Measurements from ENCODE around the gene GPR15.

The GPR15 gene

DNA sequence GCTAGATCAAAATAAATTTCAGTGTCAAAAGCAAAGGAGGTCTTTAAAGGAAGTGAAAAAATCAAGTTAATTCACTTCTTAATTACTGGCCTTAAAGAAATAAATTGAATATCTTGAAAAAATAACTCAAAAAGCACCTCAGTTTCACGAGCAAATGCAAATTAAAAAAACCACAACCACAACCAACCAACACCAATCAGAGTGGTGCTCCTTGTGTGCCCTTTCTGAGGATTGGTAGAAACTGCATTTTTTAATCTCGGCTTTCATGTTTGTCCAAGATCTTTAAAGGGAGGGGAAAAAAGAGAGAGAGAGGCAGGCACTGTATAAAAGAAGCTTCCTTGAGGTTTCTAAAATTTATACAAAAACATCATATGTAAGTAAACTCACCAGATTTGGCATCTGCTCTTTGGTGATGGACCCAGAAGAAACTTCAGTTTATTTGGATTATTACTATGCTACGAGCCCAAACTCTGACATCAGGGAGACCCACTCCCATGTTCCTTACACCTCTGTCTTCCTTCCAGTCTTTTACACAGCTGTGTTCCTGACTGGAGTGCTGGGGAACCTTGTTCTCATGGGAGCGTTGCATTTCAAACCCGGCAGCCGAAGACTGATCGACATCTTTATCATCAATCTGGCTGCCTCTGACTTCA lies at the start of gene GPR15:
Gene GPR15, plus strand, starts transcription at position 357 of the 653 bp plus-strand sequence. Its CDS starts 56 bp downstream, at position 413.
- Histone ChIP-seq H3K27me3 (ENCODE audit: low read depth) (peaks cover 6% of the 10 kb centered on the region), H3K4me3 (no peak within 1 kb of the TSS), H3K4me1 (no peaks in the 10 kb centered on the region), H3K9me3 (no peaks in the 10 kb centered on the region), H3K36me3 (replicated peaks) (no peaks in the 10 kb centered on the region)
- DNase-seq (ENCODE audit: low spot score in 2 of 2), result no peak
- in situ Hi-C loops (cut with MboI; ENCODE audit: low sequenced_read_pairs), result no loop called here

DNA sequence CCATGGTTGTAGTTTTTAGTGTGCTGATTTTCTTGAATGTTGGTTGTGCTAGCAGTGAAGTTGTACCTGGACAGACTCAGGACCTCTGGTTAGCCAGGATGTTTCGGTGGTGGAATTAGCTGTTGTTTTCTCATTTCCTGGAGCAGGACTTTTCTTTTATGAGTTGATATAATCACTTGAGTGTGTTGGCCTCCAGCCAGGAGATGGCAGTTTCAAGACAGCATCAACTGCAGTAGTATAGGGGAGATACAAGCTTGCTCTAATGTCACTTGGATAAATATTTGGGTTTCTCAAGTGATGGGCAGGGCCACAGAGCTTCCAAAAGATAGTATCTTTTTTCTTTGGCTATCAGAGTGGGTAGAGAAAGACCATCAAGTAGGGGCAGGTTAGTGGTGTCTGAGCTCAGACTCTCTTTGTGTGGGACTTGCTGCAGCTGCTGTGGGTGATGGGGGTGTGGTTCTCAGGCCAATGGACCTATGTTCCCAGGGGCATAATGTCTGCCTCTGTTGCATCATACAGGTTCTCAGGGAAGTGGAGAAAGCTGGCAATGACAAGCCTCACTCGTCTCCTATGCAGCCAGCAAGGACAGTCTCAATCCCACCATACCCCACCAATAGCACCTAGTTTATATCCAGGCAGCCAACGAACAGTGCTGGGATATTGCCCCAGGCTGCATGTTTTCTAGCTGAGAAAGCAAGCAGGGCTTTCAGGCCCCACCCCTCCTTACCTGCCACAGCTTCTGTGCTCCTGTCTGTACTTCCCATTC lies 48.9 kb upstream of the GPR15 start:
- H3K4me3 ChIP-seq, result no peak overlapping the region
- H3K36me3 ChIP-seq (replicated peaks), result no peaks in the 10 kb centered on the region
- H3K9me3 ChIP-seq, result no peaks in the 10 kb centered on the region
- no peak for DNase-seq (ENCODE audit: low spot score in 2 of 2)
- H3K27me3 ChIP-seq (ENCODE audit: low read depth), result no peaks in the 10 kb centered on the region; the same call in 1 of the 2 replicates
- in situ Hi-C loops (cut with MboI; ENCODE audit: low sequenced_read_pairs), result no loop called here
- no peaks in the 10 kb centered on the region for H3K4me1 ChIP-seq

DNA sequence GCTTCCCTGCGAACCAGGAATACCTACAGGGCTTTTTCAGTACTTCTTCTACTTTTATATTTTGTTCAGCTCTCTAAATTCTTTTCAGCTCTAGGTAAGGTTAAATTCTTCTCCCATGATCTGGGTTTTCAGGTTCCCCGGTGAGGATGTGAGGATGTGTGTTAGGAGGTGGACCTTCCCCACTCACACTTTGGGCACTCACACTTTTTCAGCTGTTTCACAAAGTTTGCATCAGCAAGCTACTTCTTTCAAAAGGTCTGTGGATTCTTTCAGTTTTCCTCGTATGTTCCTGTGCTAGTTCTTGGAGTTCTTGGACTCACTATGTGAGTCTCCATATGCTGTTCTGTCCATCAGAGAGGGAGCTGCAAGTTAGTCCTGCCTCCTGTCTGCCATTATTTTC lies 48.2 kb upstream of the GPR15 start:
- H3K9me3 ChIP-seq, result no peaks in the 10 kb centered on the region
- H3K4me3 ChIP-seq, result no peak overlapping the region
- no peak for DNase-seq (ENCODE audit: low spot score in 2 of 2)
- in situ Hi-C loops (cut with MboI; ENCODE audit: low sequenced_read_pairs), result no loop called here
- no peaks in the 10 kb centered on the region for H3K36me3 ChIP-seq (replicated peaks)
- H3K4me1 ChIP-seq, result no peaks in the 10 kb centered on the region
- no peaks in the 10 kb centered on the region; the same call in 1 of the 2 replicates for H3K27me3 ChIP-seq (ENCODE audit: low read depth)

DNA sequence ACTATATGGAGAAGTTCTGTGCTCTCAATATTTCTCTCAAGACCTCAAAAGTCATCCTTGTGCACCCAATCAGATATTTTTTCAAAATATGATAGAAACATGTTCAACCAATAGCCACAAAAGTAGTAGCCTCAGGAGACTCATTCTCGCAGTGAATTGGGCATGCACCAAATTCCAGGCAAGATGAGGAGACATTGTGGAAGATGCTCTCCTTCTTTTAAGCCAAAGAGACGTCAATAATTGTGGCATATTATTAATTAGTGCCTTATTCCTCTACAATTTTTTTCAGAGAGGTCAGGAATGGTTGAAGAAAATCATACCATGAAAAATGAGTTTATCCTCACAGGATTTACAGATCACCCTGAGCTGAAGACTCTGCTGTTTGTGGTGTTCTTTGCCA lies 34.4 kb upstream of the GPR15 start, which contains the start of gene OR5K2:
Gene OR5K2, plus strand, starts transcription at position 301 of the 400 bp plus-strand sequence. Its CDS starts 0 bp downstream, at position 301.
- H3K4me3 ChIP-seq, result no peak within 1 kb of the TSS

DNA sequence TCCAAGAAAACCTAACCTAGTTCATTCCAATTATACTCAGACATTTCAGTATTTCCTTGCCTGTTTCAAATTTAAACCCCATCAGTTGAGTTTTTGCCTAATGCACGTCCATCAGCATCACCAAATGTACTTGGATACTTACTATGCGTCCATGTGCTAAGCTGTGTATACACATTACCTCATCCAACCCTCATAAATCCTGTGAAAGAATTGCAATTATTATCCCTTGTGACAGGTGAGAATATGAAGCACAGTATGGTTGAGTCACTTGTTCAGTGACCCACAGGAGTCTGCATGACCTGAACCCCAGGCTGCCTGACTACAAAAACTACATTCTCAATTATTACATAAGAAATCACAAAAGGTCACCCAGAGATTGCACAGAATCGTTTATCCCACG lies 31.8 kb upstream of the GPR15 start:
- Histone ChIP-seq H3K4me1 (no peaks in the 10 kb centered on the region), H3K36me3 (replicated peaks) (no peaks in the 10 kb centered on the region), H3K4me3 (no peak overlapping the region), H3K27me3 (ENCODE audit: low read depth) (no peaks in the 10 kb centered on the region), H3K9me3 (no peaks in the 10 kb centered on the region)
- no peak for DNase-seq (ENCODE audit: low spot score in 2 of 2)
- in situ Hi-C loops (cut with MboI; ENCODE audit: low sequenced_read_pairs), result no loop called here

More for the DNA sequence above, 34.4 kb upstream of the GPR15 start, which contains the start of gene OR5K2:
- no peaks in the 10 kb centered on the region for H3K4me1 ChIP-seq
- no peaks in the 10 kb centered on the region for H3K27me3 ChIP-seq (ENCODE audit: low read depth)
- in situ Hi-C loops (cut with MboI; ENCODE audit: low sequenced_read_pairs), result no loop called here
- H3K9me3 ChIP-seq, result no peaks in the 10 kb centered on the region
- no peak for DNase-seq (ENCODE audit: low spot score in 2 of 2)
- H3K36me3 ChIP-seq (replicated peaks), result no peaks in the 10 kb centered on the region

DNA sequence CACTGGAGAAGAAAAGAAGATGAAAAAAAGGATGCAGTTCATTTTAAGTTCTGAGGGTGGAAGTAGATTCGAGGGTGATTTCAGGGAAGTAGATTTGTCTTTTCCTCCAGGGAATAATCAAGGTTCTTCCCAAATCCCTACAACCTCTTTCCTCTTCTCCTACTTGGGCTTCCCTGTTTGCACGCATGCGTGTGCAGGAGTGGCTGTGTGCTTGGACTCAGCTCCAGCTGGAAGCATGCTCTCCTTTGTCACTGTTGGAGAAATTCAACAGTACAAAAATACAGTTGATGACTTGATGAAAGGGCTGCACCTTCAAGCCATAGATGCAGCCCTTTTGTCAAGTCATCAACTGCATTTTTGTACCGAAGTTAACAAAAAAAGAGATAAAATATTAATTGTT lies 30.5 kb upstream of the GPR15 start:
- no peaks in the 10 kb centered on the region for H3K9me3 ChIP-seq
- H3K4me1 ChIP-seq, result no peaks in the 10 kb centered on the region
- H3K27me3 ChIP-seq (ENCODE audit: low read depth), result no peaks in the 10 kb centered on the region
- no peak overlapping the region for H3K4me3 ChIP-seq
- no peak for DNase-seq (ENCODE audit: low spot score in 2 of 2)
- no peaks in the 10 kb centered on the region for H3K36me3 ChIP-seq (replicated peaks)
- in situ Hi-C loops (cut with MboI; ENCODE audit: low sequenced_read_pairs), result no loop called here

DNA sequence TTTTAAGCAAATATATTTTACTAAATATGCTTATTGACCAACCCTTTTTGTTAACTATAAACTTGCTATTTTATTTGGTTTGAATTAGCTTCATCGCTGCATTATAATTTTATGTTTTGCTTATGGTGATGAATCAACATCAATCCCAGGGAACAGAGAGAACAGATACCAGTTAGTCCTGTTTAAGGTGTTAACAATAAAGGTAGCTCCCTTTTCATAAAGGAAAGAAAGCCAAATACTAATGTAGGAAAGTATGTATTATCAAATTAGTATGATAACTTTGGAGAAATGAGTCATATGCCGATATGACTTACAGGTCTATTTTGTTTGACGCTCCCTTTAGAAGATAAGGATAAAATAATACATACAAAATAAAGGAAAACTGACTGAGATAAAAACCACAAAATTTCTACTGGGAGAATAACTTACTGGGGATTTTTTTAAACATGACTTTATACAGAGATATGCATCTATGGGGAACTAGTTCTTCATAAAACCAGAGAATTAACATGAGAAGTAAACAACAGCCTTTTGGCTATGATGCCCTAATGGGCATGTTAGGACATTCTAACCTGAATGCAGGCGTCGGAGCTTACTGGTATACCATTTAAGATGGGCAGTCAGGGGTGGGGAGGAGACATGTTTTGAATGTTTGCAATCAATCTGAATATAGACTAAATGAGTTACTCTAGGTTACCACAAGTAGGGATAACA lies 29.8 kb upstream of the GPR15 start:
- Histone ChIP-seq H3K4me3 (no peak overlapping the region), H3K27me3 (ENCODE audit: low read depth) (no peaks in the 10 kb centered on the region), H3K36me3 (replicated peaks) (no peaks in the 10 kb centered on the region), H3K4me1 (no peaks in the 10 kb centered on the region), H3K9me3 (no peaks in the 10 kb centered on the region)
- DNase-seq (ENCODE audit: low spot score in 2 of 2), result no peak
- in situ Hi-C loops (cut with MboI; ENCODE audit: low sequenced_read_pairs), result no loop called here

DNA sequence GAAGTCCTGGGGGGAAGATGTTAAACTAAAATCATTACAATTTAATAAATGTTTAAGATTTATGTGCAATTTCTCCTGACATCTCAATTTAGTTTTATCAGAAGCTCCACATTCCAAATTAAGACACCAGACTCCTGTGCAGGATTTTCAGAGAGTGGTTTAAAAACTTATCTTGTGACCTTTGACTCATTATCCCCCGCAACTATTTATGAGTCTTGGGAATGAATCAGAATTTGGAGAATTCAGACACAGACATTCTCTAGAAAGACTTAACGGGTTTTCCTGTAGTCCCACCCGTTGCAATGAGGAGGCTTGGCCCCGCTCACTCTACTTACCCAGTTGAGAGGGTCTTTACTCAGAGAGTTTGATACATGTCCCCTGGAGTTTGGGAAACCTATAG lies 27.2 kb upstream of the GPR15 start:
- in situ Hi-C loops (cut with MboI; ENCODE audit: low sequenced_read_pairs), result no loop called here

DNA sequence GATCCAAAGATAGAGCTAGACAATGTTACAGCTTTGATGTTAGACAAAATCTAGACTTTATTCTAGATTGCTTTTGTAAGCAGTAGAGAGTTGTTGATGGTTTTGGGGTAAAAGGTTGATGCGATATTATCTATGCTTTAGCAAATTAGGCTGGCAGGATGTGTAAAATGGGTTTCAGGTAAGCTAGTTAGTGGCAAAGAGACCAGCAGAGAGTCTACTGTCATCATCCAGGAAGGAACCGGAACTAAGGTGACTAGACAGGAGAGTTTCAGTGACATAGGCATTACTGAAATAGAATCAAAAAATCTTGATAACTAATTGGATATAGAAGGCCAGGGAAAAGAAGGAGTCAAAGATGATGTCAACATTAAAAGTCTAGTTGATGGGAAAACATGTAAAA lies 23.2 kb upstream of the GPR15 start:
- H3K4me1 ChIP-seq, result no peaks in the 10 kb centered on the region; the same call in 1 of the 2 replicates
- no peaks in the 10 kb centered on the region for H3K27me3 ChIP-seq (ENCODE audit: low read depth)

More for the DNA sequence above, 27.2 kb upstream of the GPR15 start:
- H3K4me3 ChIP-seq, result no peak overlapping the region
- H3K4me1 ChIP-seq, result no peaks in the 10 kb centered on the region
- no peaks in the 10 kb centered on the region for H3K27me3 ChIP-seq (ENCODE audit: low read depth)
- no peaks in the 10 kb centered on the region for H3K36me3 ChIP-seq (replicated peaks)
- no peak for DNase-seq (ENCODE audit: low spot score in 2 of 2)
- no peaks in the 10 kb centered on the region for H3K9me3 ChIP-seq

DNA sequence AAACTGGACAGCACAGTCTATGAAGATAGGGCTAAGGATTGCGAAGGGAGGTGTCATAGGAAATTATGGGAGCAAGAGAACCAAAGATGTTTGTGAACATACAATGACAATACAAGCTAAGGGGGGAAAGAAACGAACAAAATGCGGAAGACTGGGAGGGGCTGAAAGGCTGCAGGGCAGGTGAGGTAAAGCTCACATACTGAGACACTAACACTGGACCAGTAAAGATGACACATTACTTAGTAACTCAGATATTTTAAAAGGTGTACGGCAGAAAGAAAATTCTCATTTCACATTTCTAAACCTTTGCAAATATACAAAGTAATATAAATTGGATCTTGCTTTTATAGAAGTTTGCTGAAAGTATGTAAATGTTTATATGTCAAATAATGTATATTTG lies 19.2 kb upstream of the GPR15 start:
- Histone ChIP-seq H3K4me1 (no peaks in the 10 kb centered on the region; the same call in 1 of the 2 replicates), H3K27me3 (ENCODE audit: low read depth) (no peaks in the 10 kb centered on the region), H3K9me3 (no peaks in the 10 kb centered on the region), H3K36me3 (replicated peaks) (peaks cover 14% of the 10 kb centered on the region), H3K4me3 (no peak overlapping the region)
- DNase-seq (ENCODE audit: low spot score in 2 of 2), result no peak
- in situ Hi-C loops (cut with MboI; ENCODE audit: low sequenced_read_pairs), result no loop called here

More for the DNA sequence above, 23.2 kb upstream of the GPR15 start:
- Histone ChIP-seq H3K9me3 (no peaks in the 10 kb centered on the region), H3K4me3 (no peak overlapping the region), H3K36me3 (replicated peaks) (no peaks in the 10 kb centered on the region)
- no peak for DNase-seq (ENCODE audit: low spot score in 2 of 2)
- in situ Hi-C loops (cut with MboI; ENCODE audit: low sequenced_read_pairs), result no loop called here

DNA sequence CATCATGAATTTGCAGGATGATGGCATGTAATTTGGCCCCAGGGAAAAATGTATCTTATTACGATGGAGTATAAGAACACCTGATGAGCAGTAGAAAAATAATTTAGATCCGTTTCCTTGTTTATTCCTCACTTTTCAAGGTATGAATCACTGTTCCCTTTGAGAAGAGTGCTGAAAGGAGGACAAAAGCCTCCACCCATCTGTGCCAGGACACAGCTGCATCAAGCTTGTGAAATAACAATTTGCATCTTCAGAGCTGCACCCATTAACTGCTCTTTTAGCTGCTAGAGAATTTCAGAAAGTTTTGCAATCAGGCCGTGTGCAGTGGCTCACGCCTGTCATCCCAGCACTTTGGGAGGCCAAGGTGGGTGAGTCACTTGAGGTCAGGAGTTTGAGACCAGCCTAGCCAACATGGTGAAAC lies 18.7 kb upstream of the GPR15 start:
- H3K4me1 ChIP-seq, result no peaks in the 10 kb centered on the region; the same call in 1 of the 2 replicates
- no peaks in the 10 kb centered on the region for H3K9me3 ChIP-seq
- H3K36me3 ChIP-seq (replicated peaks), result peaks cover 14% of the 10 kb centered on the region
- no peaks in the 10 kb centered on the region for H3K27me3 ChIP-seq (ENCODE audit: low read depth)
- in situ Hi-C loops (cut with MboI; ENCODE audit: low sequenced_read_pairs), result no loop called here
- H3K4me3 ChIP-seq, result no peak overlapping the region
- no peak for DNase-seq (ENCODE audit: low spot score in 2 of 2)

DNA sequence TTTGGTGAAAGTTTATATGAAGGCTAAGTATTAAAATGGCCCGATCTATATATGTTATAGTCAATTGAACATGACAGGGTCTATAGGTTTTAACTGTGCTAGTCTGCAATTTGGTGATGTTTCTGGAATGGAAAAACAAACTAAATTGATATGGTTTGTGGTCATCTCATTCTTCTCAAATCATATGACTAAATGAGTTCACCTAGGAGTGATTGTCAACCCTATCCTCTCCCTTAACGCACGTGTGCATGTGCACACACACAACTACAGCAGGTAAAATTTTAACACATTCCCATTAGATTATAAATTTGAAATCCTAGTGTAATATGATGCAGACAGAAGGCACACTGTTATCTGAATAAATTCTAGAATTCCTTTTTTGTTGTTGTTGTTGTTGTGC lies 18.0 kb upstream of the GPR15 start:
- DNase-seq (ENCODE audit: low spot score in 2 of 2), result no peak
- Histone ChIP-seq H3K4me3 (no peak overlapping the region), H3K4me1 (no peaks in the 10 kb centered on the region; the same call in 1 of the 2 replicates), H3K27me3 (ENCODE audit: low read depth) (no peaks in the 10 kb centered on the region), H3K9me3 (no peaks in the 10 kb centered on the region), H3K36me3 (replicated peaks) (peaks cover 18% of the 10 kb centered on the region)
- in situ Hi-C loops (cut with MboI; ENCODE audit: low sequenced_read_pairs), result no loop called here

DNA sequence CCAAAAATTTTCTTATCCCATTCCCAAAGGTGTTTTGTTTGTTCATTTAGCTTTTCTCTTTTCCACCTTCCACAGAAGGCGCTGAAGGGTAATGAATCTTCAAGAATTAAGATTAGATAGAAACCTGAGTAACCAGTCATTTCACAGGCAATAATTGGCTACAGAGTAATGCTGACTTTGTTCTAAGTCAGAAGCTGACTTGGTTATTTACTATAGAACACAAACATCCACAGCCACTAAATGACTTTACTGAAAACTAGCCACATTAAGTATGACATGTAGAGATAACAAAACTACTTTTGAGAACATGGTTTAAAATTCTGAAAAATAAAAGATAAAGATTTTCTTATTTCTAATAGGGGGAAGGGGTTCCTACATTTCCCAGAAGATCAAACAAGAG lies 16.8 kb upstream of the GPR15 start:
- Histone ChIP-seq H3K4me3 (no peak overlapping the region), H3K36me3 (replicated peaks) (peaks cover 25% of the 10 kb centered on the region), H3K4me1 (no peaks in the 10 kb centered on the region; the same call in 1 of the 2 replicates), H3K9me3 (no peaks in the 10 kb centered on the region), H3K27me3 (ENCODE audit: low read depth) (no peaks in the 10 kb centered on the region)
- in situ Hi-C loops (cut with MboI; ENCODE audit: low sequenced_read_pairs), result no loop called here
- DNase-seq (ENCODE audit: low spot score in 2 of 2), result no peak

DNA sequence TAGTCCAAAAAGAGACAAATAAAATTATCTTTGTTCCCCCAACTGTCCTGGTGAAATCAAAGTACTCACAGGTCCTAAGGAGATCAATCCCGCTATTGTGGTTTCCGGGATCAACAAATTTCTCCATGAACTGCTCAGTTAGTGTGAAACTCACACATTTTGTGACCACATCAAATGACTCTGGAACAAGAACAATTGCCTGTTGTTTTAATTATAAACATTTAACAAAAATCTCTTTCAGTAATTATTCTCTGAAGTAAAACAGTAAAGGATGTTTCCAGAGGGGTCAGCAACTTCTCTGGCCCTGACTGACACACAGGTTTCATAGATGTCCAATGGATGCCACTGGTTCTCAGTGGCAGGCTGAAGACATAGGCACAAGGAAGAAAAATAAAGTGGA lies 13.0 kb upstream of the GPR15 start:
- H3K27me3 ChIP-seq (ENCODE audit: low read depth), result no peaks in the 10 kb centered on the region
- in situ Hi-C loops (cut with MboI; ENCODE audit: low sequenced_read_pairs), result no loop called here
- peaks cover 3% of the 10 kb centered on the region for H3K4me1 ChIP-seq
- peaks cover 28% of the 10 kb centered on the region for H3K36me3 ChIP-seq (replicated peaks)
- H3K9me3 ChIP-seq, result no peaks in the 10 kb centered on the region
- no peak overlapping the region for H3K4me3 ChIP-seq
- DNase-seq (ENCODE audit: low spot score in 2 of 2), result no peak
